ENCODE data around the gene APOBEC3H. TPM values are rescaled to one million over a fixed set of nuclear protein-coding genes. Genes with fewer than 3 reads are reported as not detected.
"Not testable (repeated sequence)": the region's sequence is repeated elsewhere in the genome, so short reads cannot be mapped to it uniquely, and the experiment has no call there.

APOBEC3H gene
- under 1 TPM in 1 of 4 donors, not detected in 3; 0.67 TPM for total RNA-seq

- DNase-seq = peak; percentile 18 to 21
- intact Hi-C loops (cut with DNase I) = no loop called here
- Histone ChIP-seq H3K9me3 (no peaks in the 10 kb centered on the region), H3K27ac (no peak within 1 kb of the TSS), H3K4me3 (replicated peaks in 1 of 3) (no peak within 1 kb of the TSS), H3K27me3 (no peaks in the 10 kb centered on the region), H3K4me1 (peaks cover 0 to 4% of the 10 kb centered on the region in 2 donors), H3K36me3 (no peaks in the 10 kb centered on the region)
- 73 to 81% methylated on average over 8 to 9 of the region's 9 CpGs for WGBS, 2 donors
- TF ChIP-seq POLR2A (IDR thresholded peaks at IDR 0.05) = no peak
- TF ChIP-seq, protein P1, sequence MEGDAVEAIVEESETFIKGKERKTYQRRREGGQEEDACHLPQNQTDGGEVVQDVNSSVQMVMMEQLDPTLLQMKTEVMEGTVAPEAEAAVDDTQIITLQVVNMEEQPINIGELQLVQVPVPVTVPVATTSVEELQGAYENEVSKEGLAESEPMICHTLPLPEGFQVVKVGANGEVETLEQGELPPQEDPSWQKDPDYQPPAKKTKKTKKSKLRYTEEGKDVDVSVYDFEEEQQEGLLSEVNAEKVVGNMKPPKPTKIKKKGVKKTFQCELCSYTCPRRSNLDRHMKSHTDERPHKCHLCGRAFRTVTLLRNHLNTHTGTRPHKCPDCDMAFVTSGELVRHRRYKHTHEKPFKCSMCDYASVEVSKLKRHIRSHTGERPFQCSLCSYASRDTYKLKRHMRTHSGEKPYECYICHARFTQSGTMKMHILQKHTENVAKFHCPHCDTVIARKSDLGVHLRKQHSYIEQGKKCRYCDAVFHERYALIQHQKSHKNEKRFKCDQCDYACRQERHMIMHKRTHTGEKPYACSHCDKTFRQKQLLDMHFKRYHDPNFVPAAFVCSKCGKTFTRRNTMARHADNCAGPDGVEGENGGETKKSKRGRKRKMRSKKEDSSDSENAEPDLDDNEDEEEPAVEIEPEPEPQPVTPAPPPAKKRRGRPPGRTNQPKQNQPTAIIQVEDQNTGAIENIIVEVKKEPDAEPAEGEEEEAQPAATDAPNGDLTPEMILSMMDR (IDR thresholded peaks at IDR 0.05) = no peak
Observed at GRCh38 chr22:39097098-39098020, at the start of gene APOBEC3H. TSS of gene APOBEC3H (plus strand) at chr22:39097244. CDS start at chr22:39100279, 3,035 bp downstream.

DNA sequence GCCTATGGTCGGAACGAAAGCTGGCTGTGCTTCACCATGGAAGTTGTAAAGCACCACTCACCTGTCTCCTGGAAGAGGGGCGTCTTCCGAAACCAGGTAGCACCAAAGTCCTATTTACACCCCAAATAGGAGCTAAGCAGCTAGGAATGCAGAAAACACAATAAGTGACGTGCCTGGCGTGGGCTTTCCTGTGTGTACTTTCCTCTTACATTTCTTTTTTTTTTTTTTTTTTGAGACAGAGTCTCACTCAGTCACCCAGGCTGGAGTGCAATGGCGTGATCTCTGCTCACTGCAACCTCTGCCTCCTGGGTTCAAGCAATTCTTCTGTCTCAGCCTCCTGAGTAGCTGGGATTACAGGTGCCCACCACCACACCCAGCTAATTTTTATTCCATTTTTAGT is 47.6 kb upstream of the APOBEC3H start:
- H3K4me1 ChIP-seq; H3K27me3 ChIP-seq; H3K4me3 ChIP-seq (replicated peaks in 1 of 3); H3K27ac ChIP-seq; intact Hi-C loops (cut with DNase I); H3K9me3 ChIP-seq; H3K36me3 ChIP-seq; DNase-seq: not testable (repeated sequence)
- 72 to 80% methylated on average over 7 of the region's 7 CpGs for WGBS, 2 donors

DNA sequence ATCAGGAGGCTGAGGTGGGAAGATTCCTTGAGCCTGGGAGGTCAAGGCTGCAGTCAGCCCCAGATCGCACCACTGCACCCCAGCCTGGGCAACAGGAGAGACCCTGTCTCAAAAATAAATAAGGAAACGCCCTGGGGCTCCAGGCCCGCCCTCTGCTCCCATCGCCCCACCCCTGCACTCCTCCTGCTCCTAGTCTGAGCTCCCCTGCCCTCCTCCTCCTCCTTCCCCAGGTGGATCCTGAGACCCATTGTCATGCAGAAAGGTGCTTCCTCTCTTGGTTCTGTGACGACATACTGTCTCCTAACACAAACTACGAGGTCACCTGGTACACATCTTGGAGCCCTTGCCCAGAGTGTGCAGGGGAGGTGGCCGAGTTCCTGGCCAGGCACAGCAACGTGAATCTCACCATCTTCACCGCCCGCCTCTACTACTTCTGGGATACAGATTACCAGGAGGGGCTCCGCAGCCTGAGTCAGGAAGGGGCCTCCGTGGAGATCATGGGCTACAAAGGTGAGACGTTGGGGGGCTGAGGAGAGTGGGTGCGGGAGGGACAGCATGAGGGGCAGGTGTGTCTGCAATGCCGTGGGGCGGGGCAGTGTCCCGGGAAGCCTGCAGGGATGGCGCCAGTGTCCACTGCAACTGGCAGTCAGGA is 45.1 kb upstream of the APOBEC3H start:
- H3K4me1 ChIP-seq; H3K27me3 ChIP-seq; H3K9me3 ChIP-seq; H3K4me3 ChIP-seq (replicated peaks in 1 of 3); H3K27ac ChIP-seq; DNase-seq; intact Hi-C loops (cut with DNase I); H3K36me3 ChIP-seq: not testable (repeated sequence)
- 70 to 75% methylated on average over 18 of the region's 18 CpGs for WGBS, 2 donors

- intact Hi-C loops (cut with DNase I) = no loop called here
- Histone ChIP-seq H3K4me1 (no peaks in the 10 kb centered on the region), H3K27ac (no peak overlapping the region), H3K36me3 (no peaks in the 10 kb centered on the region), H3K4me3 (replicated peaks in 1 of 3) (no peak overlapping the region), H3K27me3 (no peaks in the 10 kb centered on the region), H3K9me3 (no peaks in the 10 kb centered on the region)
- DNase-seq = no peak
- TF ChIP-seq POLR2A (IDR thresholded peaks at IDR 0.05) = no peak
- TF ChIP-seq, protein P1 (IDR thresholded peaks at IDR 0.05) = no peak
- WGBS, 2 donors = 92 to 97% methylated on average over 11 of the region's 11 CpGs
Observed at GRCh38 chr22:39055658-39056057, 41.4 kb upstream of the APOBEC3H start.

- H3K27ac ChIP-seq; H3K4me3 ChIP-seq (replicated peaks in 1 of 3); H3K27me3 ChIP-seq; H3K4me1 ChIP-seq; H3K9me3 ChIP-seq; H3K36me3 ChIP-seq; intact Hi-C loops (cut with DNase I); DNase-seq: not testable (repeated sequence)
- WGBS, 2 donors = 70 to 71% methylated on average over 6 of the region's 6 CpGs
Observed at GRCh38 chr22:39061290-39061689, 35.8 kb upstream of the APOBEC3H start.

DNA sequence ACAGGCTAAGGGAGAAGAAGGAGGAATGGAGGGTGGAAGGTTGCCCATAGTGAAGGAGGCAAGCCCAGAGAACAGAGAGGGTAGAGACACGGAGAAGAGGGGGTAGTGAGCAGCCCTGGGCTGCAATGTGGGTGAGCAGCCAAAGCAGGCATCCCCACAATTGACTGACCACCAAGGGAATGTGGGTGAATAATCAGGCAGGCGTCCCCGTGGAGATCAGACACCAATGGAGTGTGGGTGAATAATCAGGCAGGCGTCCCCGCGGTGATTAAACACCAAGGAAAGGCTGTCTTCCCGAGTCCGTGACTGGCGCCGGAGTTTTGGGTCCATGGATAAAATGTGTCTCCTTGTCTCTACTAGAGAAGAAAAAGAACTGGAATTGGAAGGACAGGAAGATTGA is 35.1 kb upstream of the APOBEC3H start:
- 85 to 93% methylated on average over 10 of the region's 10 CpGs for WGBS, 2 donors
- H3K36me3 ChIP-seq; intact Hi-C loops (cut with DNase I); DNase-seq; H3K4me3 ChIP-seq (replicated peaks in 1 of 3); H3K4me1 ChIP-seq; H3K9me3 ChIP-seq; H3K27me3 ChIP-seq; H3K27ac ChIP-seq: not testable (repeated sequence)

GRCh38 chr22:39063904-39064303 is 33.1 kb upstream of the APOBEC3H start:
- H3K9me3 ChIP-seq; H3K4me1 ChIP-seq; H3K27ac ChIP-seq; H3K27me3 ChIP-seq; H3K4me3 ChIP-seq (replicated peaks in 1 of 3); DNase-seq; intact Hi-C loops (cut with DNase I); H3K36me3 ChIP-seq: not testable (repeated sequence)
- WGBS, 2 donors = 96 to 98% methylated on average over 8 of the region's 8 CpGs

- H3K27ac ChIP-seq; H3K9me3 ChIP-seq; DNase-seq; intact Hi-C loops (cut with DNase I); H3K4me3 ChIP-seq (replicated peaks in 1 of 3); H3K36me3 ChIP-seq; H3K27me3 ChIP-seq; H3K4me1 ChIP-seq: not testable (repeated sequence)
- 85 to 88% methylated on average over 9 of the region's 9 CpGs for whole genome bisulfite sequencing, 2 donors
Observed at GRCh38 chr22:39066442-39067276, 30.4 kb upstream of the APOBEC3H start.

Data from thyroid gland (tissue), 4 donors.